ENCODE results near the gene TOP2A. TPM values are rescaled to one million over a fixed set of nuclear protein-coding genes. Genes with fewer than 3 reads are reported as not detected.
A peak's percentile ranks its signal among the peaks of the same experiment; 100 is the strongest.

TOP2A gene
- total and polyA plus RNA-seq, 9 of the 15 experiments (the other 6 are each of a cell fraction or from before 2014, with no cell fraction given), result 133 to 347 (median 259) TPM

DNA sequence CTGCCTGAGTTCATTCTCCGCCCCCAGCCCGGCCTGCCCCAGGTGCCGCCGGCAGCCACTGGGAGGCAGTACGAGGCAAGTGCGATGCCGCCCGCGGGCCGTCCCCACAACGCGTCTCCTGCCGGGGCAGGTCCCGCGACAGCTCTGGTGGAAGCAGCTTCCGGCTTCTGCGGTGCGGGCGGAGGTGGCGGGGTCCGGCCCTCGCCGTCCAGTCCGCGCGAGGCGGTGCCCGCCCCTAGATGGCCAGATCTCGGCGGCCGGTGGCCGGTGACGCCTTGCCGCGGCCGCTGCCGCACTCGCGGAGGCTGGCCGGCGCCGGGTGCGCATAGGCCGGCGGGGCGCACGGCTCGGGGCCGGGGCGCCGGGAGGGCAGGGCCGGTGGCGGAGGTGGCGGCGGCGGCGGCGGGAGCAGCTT, 55.0 kb downstream of the TOP2A start (continued):
- TF ChIP-seq, protein P1, sequence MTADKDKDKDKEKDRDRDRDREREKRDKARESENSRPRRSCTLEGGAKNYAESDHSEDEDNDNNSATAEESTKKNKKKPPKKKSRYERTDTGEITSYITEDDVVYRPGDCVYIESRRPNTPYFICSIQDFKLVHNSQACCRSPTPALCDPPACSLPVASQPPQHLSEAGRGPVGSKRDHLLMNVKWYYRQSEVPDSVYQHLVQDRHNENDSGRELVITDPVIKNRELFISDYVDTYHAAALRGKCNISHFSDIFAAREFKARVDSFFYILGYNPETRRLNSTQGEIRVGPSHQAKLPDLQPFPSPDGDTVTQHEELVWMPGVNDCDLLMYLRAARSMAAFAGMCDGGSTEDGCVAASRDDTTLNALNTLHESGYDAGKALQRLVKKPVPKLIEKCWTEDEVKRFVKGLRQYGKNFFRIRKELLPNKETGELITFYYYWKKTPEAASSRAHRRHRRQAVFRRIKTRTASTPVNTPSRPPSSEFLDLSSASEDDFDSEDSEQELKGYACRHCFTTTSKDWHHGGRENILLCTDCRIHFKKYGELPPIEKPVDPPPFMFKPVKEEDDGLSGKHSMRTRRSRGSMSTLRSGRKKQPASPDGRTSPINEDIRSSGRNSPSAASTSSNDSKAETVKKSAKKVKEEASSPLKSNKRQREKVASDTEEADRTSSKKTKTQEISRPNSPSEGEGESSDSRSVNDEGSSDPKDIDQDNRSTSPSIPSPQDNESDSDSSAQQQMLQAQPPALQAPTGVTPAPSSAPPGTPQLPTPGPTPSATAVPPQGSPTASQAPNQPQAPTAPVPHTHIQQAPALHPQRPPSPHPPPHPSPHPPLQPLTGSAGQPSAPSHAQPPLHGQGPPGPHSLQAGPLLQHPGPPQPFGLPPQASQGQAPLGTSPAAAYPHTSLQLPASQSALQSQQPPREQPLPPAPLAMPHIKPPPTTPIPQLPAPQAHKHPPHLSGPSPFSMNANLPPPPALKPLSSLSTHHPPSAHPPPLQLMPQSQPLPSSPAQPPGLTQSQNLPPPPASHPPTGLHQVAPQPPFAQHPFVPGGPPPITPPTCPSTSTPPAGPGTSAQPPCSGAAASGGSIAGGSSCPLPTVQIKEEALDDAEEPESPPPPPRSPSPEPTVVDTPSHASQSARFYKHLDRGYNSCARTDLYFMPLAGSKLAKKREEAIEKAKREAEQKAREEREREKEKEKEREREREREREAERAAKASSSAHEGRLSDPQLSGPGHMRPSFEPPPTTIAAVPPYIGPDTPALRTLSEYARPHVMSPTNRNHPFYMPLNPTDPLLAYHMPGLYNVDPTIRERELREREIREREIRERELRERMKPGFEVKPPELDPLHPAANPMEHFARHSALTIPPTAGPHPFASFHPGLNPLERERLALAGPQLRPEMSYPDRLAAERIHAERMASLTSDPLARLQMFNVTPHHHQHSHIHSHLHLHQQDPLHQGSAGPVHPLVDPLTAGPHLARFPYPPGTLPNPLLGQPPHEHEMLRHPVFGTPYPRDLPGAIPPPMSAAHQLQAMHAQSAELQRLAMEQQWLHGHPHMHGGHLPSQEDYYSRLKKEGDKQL (CRISPR knock-in tag; IDR thresholded peaks at IDR 0.05; ENCODE audit: borderline replicate concordance), result no peak
- no peak for TF ChIP-seq TCFL5 (CRISPR knock-in tag; conservative IDR thresholded peaks at IDR 0.05)
- no peak for TF ChIP-seq PCBP2 (IDR thresholded peaks at IDR 0.05; ENCODE audit: low read depth, low read length, poor library complexity, severe bottlenecking)
- TF ChIP-seq, protein P2, sequence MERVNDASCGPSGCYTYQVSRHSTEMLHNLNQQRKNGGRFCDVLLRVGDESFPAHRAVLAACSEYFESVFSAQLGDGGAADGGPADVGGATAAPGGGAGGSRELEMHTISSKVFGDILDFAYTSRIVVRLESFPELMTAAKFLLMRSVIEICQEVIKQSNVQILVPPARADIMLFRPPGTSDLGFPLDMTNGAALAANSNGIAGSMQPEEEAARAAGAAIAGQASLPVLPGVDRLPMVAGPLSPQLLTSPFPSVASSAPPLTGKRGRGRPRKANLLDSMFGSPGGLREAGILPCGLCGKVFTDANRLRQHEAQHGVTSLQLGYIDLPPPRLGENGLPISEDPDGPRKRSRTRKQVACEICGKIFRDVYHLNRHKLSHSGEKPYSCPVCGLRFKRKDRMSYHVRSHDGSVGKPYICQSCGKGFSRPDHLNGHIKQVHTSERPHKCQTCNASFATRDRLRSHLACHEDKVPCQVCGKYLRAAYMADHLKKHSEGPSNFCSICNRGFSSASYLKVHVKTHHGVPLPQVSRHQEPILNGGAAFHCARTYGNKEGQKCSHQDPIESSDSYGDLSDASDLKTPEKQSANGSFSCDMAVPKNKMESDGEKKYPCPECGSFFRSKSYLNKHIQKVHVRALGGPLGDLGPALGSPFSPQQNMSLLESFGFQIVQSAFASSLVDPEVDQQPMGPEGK (CRISPR knock-in tag; IDR thresholded peaks at IDR 0.05; ENCODE audit: borderline replicate concordance), result no peak
- TF ChIP-seq, protein P3, sequence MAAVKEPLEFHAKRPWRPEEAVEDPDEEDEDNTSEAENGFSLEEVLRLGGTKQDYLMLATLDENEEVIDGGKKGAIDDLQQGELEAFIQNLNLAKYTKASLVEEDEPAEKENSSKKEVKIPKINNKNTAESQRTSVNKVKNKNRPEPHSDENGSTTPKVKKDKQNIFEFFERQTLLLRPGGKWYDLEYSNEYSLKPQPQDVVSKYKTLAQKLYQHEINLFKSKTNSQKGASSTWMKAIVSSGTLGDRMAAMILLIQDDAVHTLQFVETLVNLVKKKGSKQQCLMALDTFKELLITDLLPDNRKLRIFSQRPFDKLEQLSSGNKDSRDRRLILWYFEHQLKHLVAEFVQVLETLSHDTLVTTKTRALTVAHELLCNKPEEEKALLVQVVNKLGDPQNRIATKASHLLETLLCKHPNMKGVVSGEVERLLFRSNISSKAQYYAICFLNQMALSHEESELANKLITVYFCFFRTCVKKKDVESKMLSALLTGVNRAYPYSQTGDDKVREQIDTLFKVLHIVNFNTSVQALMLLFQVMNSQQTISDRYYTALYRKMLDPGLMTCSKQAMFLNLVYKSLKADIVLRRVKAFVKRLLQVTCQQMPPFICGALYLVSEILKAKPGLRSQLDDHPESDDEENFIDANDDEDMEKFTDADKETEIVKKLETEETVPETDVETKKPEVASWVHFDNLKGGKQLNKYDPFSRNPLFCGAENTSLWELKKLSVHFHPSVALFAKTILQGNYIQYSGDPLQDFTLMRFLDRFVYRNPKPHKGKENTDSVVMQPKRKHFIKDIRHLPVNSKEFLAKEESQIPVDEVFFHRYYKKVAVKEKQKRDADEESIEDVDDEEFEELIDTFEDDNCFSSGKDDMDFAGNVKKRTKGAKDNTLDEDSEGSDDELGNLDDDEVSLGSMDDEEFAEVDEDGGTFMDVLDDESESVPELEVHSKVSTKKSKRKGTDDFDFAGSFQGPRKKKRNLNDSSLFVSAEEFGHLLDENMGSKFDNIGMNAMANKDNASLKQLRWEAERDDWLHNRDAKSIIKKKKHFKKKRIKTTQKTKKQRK (IDR thresholded peaks at IDR 0.05; ENCODE audit: borderline replicate concordance, low read depth, low read length), result no peak
- TF ChIP-seq HCFC1 (IDR thresholded peaks at IDR 0.05; ENCODE audit: low read depth, low read length), result peak; percentile 24; the same call in 1 of the 2 replicates
- no peak for TF ChIP-seq ZNF79 (CRISPR knock-in tag; IDR thresholded peaks at IDR 0.05; ENCODE audit: low read depth)
- no peak for TF ChIP-seq PURB (CRISPR knock-in tag; IDR thresholded peaks at IDR 0.05; ENCODE audit: low read depth)
- TF ChIP-seq ZC3H8 (IDR thresholded peaks at IDR 0.05), result no peak
- TF ChIP-seq CXXC5 (CRISPR knock-in tag; IDR thresholded peaks at IDR 0.05), result peak; percentile 82
- TF ChIP-seq, protein P4, sequence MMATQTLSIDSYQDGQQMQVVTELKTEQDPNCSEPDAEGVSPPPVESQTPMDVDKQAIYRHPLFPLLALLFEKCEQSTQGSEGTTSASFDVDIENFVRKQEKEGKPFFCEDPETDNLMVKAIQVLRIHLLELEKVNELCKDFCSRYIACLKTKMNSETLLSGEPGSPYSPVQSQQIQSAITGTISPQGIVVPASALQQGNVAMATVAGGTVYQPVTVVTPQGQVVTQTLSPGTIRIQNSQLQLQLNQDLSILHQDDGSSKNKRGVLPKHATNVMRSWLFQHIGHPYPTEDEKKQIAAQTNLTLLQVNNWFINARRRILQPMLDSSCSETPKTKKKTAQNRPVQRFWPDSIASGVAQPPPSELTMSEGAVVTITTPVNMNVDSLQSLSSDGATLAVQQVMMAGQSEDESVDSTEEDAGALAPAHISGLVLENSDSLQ (IDR thresholded peaks at IDR 0.05), result 0 out of 2 replicates have a peak, but pooled peaks have one; percentile 8
- 0 out of 2 replicates have a peak, but pooled peaks have one; percentile 30 for TF ChIP-seq ETV1 (tag; conservative IDR thresholded peaks at IDR 0.05; ENCODE audit: low read depth)
